Measurements from ENCODE around the gene BMX. TPM values are rescaled to one million over a fixed set of nuclear protein-coding genes. Genes with fewer than 3 reads are reported as not detected.

BMX gene
- total RNA-seq, 1 experiment from 2014 or later: not detected

- H3K27me3 ChIP-seq (ENCODE audit: insufficient read depth, low read length): no peaks in the 10 kb centered on the region
- no peaks in the 10 kb centered on the region for H3K23me2 ChIP-seq (ENCODE audit: insufficient read length, low read depth, low read length, poor library complexity, severe bottlenecking)
- H3K79me1 ChIP-seq (ENCODE audit: insufficient read depth, low read depth, low read length, poor library complexity, severe bottlenecking): no peaks in the 10 kb centered on the region
- H3K9me3 Mint-ChIP-seq: no peaks in the 10 kb centered on the region
- 100% methylated on average over 1 of the region's 1 CpG for WGBS (ENCODE audit: extremely low coverage, insufficient read length, low lambda C conversion rate)
- no peaks in the 10 kb centered on the region for H4K20me1 ChIP-seq (ENCODE audit: control insufficient read depth, insufficient read depth, insufficient read length)
- H3K36me3 Mint-ChIP-seq (ENCODE audit: insufficient read depth in 1 of 3, low read depth in 3 of 3): no peaks in the 10 kb centered on the region; a peak in 2 of 7 replicates
- H4K8ac ChIP-seq (replicated peaks; ENCODE audit: insufficient read length, low read depth, low read length): no peak overlapping the region
- H2BK20ac ChIP-seq (ENCODE audit: low read depth, low read length, poor library complexity, severe bottlenecking): no peak overlapping the region
- no peak overlapping the region for H2BK120ac ChIP-seq (ENCODE audit: low read depth, low read length, poor library complexity, severe bottlenecking)
- no peak overlapping the region for H3K4me3 Mint-ChIP-seq
- H2BK12ac ChIP-seq (ENCODE audit: insufficient read length, low read depth, low read length): no peak overlapping the region
- no peak overlapping the region for H3K27ac Mint-ChIP-seq
- H2BK15ac ChIP-seq (ENCODE audit: low read depth, low read length): no peak overlapping the region
- no peak overlapping the region for H3K27ac ChIP-seq (ENCODE audit: insufficient read length, low read depth, low read length)
- H3K9ac ChIP-seq (ENCODE audit: extremely low read depth, insufficient read length, low read length): no peak overlapping the region
- H2BK5ac ChIP-seq (ENCODE audit: insufficient read length, low read length): no peak overlapping the region
- H3K9me3 ChIP-seq (ENCODE audit: control insufficient read depth, low read depth, low read length): no peaks in the 10 kb centered on the region
- H2AK5ac ChIP-seq (ENCODE audit: insufficient read length, low read length): no peak overlapping the region
- H3K4me1 ChIP-seq (ENCODE audit: insufficient read depth, low read length): no peaks in the 10 kb centered on the region; the same call in 1 of the 2 replicates
- H3K4ac ChIP-seq (ENCODE audit: low read depth, low read length): no peak overlapping the region
- no peak overlapping the region for H3K18ac ChIP-seq (ENCODE audit: insufficient read length, low read depth, low read length)
- H3K4me2 ChIP-seq (ENCODE audit: insufficient read depth, insufficient read length, low read length): no peak overlapping the region
- H4K5ac ChIP-seq (ENCODE audit: insufficient read length, low read depth, low read length): no peak overlapping the region
- H2AFZ ChIP-seq (ENCODE audit: low read length): no peak overlapping the region
- no peaks in the 10 kb centered on the region for H3K27me3 Mint-ChIP-seq (ENCODE audit: low read depth)
- no peak overlapping the region for H3K23ac ChIP-seq (ENCODE audit: insufficient read length, low read depth, low read length)
- no peak for TF ChIP-seq CTCF (conservative IDR thresholded peaks at IDR 0.05)
- H3K56ac ChIP-seq (ENCODE audit: insufficient read length, low read depth, low read length): no peak overlapping the region
- DNase-seq: no peak
- H3T11ph ChIP-seq (ENCODE audit: low read length): no peak overlapping the region
- H4K91ac ChIP-seq (ENCODE audit: insufficient read length, low read depth, low read length): no peak overlapping the region
- no peaks in the 10 kb centered on the region for H3K79me2 ChIP-seq (ENCODE audit: insufficient read depth, low read length)
- H3K14ac ChIP-seq (ENCODE audit: insufficient read depth, low read length): no peak overlapping the region
- peaks cover 21 to 32% of the 10 kb centered on the region in 2 experiments for H3K4me1 Mint-ChIP-seq
These were observed 31.0 kb upstream of the BMX start for GRCh38 chrX:15469613-15470012.

Measured in H9 (cell line).